ENCODE data around the gene AGPAT1. TPM values are rescaled to one million over a fixed set of nuclear protein-coding genes. Genes with fewer than 3 reads are reported as not detected.

AGPAT1 gene
- total and polyA plus RNA-seq, 10 of the 15 experiments (the other 5 are each of a cell fraction or from before 2014, with no cell fraction given), result 13.9 to 39.5 (median 24.7) TPM

- TF ChIP-seq NR2C2 (IDR thresholded peaks at IDR 0.05; ENCODE audit: borderline replicate concordance, control insufficient read depth, insufficient read length, low read depth) (no peak), CHD4 (IDR thresholded peaks at IDR 0.05) (no peak), BCL11A (IDR thresholded peaks at IDR 0.05; ENCODE audit: low read depth, low read length) (no peak), ZNF622 (IDR thresholded peaks at IDR 0.05) (no peak), POLR2AphosphoS5 (IDR thresholded peaks at IDR 0.05; ENCODE audit: low read length) (no peak), PAX8 (IDR thresholded peaks at IDR 0.05) (no peak), TCF12 (IDR thresholded peaks at IDR 0.05; ENCODE audit: low read depth, low read length) (0 out of 2 replicates have a peak, but pooled peaks have one; percentile 42), ZBTB33 (IDR thresholded peaks at IDR 0.05) (no peak), IKZF1 (conservative IDR thresholded peaks at IDR 0.05) (no peak), LARP7 (IDR thresholded peaks at IDR 0.05) (no peak), CHD2 (IDR thresholded peaks at IDR 0.05; ENCODE audit: borderline replicate concordance, low read depth, low read length) (0 out of 2 replicates have a peak, but pooled peaks have one; percentile 75), NFYB (IDR thresholded peaks at IDR 0.05; ENCODE audit: insufficient read depth, low read depth, low read length) (peak; percentile 78), NRF1 (conservative IDR thresholded peaks at IDR 0.05; ENCODE audit: low read depth, low read length) (peak; percentile 90), HDGF (IDR thresholded peaks at IDR 0.05) (peak; percentile 58), IRF5 (IDR thresholded peaks at IDR 0.05; ENCODE audit: borderline replicate concordance) (no peak), CTCF (IDR thresholded peaks at IDR 0.05 in 2 of 3, conservative IDR thresholded peaks at IDR 0.05 in 1 of 3; ENCODE audit: control insufficient read depth in 2 of 3, extremely low read depth in 1 of 3, insufficient read depth in 1 of 3, low read depth in 3 of 3, low read length in 3 of 3) (peak; percentile 13 to 34 (median 31); a peak in 4 of 6 replicates), CEBPB (IDR thresholded peaks at IDR 0.05; ENCODE audit: borderline replicate concordance in 1 of 2, low read depth in 2 of 2, low read length in 2 of 2) (no peak), MYC (IDR thresholded peaks at IDR 0.05; ENCODE audit: insufficient read depth, insufficient read length, insufficient replicate concordance, low read length, severe bottlenecking) (peak; percentile 56), KDM1A (IDR thresholded peaks at IDR 0.05; ENCODE audit: borderline replicate concordance) (no peak)
These were observed 19.7 kb upstream of the AGPAT1 start (continued) for GRCh38 chr6:32195652-32195901.

Data from GM12878 (cell line).